ENCODE results near the gene CCL7.

CCL7 gene

DNA sequence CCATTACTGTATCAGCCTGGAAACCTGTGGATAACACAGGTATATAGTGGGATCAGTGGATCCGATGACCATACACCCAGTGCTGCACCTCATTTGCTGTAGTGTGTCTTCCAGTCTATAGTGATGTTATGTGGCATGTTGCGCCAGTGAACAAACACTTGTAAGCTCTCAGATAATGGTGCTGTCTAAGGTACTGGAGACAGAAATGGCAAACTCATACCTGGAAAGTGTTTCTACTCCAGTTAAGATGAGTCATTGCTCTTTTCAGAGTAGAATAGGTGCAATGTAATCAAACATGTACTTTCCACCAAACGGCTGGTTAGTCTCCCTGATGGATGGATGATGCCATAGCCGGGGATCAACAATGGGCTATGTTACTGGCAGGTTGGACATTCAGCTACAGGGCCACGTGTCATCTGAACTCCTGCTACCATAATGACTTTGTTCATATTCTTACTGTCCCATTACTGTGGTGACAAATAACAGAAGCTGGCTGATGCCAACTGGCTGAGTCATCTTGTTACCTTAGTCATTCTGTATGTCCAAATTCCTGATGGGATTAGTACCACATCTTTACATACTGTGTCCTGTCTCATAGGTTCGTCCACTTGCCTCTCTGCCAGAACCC is 21.8 kb downstream of the CCL7 start:
- no peak for DNase-seq

DNA sequence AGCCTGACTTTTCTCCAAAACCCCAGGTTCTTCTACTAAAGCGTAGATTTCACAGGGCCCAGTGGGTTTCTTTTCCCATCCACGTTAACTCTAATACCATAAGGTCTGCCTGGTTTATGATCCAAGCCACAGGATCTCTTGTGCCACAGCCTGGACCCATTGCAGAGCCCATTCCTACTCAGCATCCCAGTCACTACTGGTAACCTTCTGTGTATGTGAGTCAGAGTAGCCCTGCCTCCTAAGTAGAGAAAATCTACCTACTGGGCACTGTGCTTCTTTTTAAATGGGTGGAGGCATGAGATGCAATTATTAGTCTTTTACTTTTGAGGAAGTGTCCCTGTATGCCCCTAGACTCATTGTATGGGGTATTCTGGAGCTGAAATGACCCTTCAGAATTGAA is 29.0 kb downstream of the CCL7 start:
- DNase-seq = no peak

DNA sequence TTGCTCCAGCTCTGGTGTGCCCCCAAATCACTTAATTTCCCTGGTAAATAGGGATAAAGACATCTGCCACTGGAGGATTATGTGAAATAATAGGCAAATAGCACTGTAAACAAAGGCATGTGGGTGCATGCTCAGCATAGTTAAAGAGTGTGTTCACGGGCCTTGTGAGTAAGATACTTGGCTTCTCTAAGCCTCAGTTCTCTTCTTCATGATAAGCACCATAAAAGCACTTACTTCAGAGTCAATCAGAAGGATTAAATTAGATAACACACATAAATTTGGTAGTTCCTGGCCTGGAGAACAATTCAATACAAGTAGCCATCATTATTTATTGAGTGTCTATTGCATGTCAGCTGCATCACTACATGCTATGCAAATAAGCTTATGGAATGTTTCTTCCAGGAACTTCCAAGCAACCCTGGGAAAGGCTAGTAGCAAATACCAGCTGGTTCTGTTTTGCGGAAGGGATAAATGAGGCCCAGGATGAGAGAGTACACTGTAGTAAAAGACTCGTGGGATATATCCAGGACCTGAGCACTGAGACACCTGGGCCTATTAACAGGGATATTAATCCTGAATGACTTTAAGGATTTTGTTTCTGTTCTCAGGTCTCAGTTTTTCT is 30.0 kb downstream of the CCL7 start:
- DNase-seq = no peak

DNA sequence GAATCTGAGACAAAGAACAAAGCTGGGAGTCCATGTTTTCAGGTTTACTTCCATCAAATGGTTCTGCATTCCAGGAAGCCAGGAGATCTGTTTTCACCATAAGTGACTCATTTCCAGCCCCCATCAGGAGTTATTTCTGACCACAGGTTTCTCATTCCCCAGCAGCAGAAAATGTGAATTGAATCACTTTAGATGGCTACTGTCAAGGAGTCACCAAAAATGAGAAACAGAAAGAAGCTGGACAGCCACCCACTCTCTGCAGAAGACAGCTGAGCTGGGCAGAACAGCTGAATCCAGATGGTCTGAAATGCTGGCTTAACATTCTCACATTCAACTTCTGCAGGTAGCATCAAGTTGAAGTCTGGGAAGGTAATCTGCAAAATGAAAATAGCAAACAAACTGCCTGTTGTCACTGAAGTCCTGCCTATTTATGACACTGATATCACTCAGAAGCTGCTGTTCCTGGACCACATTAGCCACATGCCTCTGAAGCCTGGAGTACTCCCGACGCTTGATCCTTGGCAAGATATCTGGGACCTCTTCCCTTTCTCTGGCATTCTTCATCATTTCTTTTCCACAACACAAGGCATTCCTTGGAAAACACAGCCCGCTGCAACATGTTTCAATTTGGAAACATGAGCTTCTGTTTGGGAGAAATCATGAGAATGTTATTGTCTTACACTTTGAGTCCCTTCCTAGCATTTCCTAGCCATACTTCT is 30.8 kb downstream of the CCL7 start:
- no peak for DNase-seq

DNA sequence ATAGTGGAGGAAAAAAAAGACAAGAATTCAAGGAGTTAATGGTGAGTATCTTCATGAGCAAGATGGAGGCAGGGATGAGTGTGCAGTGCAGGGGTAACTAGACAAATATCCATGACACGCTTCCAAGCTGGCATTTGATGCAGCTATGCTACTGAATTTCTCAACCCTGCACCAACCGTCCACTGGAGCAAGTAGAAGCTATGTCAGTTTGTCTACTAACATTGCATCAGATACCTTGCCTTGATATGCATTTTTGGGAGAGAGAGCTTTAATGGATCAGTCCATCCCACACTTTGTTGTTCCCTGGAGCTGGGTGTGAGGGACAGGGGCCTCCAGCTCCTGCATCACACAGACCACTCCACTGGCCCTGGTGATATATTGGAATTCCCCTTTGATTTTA is 32.0 kb downstream of the CCL7 start:
- DNase-seq = no peak

DNA sequence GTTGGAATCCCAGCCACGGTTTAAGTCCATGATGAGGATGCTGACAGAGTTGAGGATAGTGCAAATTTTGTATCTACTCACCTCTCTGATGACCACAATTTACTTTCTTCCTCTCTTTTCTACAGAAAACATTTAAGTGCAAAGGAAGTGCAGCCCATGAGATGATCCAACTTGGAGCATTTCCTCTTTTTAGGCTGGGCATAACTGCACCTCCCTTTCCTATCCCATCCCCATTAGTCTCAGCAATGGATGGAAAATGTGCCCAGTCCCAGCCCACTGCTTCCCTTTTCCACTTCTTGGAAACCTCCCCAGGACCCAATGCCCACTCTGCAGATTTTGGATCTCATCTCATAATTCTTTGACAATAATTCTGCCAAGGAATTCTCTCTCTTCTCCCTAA is 32.6 kb downstream of the CCL7 start:
- DNase-seq = no peak

DNA sequence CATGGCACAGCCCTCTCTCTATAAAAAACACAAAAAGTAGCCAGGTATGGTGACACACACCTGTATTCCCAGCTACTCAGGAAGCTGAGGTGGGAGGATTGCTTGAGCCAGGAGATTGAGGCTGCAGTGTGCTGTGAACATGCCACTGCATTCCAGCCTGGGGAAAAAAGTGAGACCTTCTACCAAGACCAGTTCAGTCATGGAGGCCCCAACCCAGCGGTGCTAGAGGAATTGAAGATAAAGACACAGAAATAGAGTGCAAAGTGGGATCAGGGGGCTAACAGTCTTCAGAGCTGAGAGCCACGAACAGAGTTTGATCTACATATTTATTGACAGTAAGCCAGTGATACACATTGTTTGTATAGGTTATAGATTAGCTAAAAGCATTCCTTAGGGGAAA is 33.6 kb downstream of the CCL7 start:
- DNase-seq = no peak

DNA sequence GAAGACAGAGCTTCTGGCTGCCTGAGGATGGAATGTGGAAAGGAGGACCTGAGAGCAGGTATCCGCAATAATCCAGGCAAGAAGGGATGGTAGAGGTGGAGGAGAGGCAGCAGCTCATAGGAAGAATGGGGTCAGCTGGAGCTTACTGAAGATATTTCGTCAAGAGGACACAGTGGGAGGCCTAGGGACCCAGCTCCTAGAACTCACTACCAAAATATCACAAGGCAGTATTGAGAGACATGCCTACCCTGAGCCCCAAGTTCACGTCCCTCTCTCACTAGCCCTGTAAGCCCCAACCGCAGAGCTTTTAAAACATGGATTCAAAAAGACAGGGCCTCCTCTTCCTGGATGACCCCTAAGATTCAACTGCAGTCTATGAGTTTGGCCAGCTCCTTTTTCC is 35.0 kb downstream of the CCL7 start:
- no peak for DNase-seq

DNA sequence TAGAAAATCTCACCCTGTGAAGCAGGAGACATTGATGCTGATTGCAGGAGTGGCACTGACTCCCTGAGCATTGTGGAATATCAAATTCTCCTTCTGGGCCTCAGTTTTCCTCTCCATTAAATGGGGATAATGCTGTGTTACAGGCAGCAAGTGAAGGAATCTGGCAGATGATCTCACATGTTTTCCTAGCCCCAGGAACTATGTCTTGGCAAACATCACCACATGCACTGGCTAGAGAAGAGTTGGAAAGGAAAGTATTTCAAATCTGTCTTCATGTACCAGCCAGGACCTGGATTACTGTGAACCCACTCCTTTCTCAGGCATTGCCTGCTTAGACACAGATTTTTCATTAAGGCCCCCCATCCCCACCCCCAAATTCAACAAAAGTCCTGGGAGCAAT is 35.6 kb downstream of the CCL7 start:
- DNase-seq = no peak

DNA sequence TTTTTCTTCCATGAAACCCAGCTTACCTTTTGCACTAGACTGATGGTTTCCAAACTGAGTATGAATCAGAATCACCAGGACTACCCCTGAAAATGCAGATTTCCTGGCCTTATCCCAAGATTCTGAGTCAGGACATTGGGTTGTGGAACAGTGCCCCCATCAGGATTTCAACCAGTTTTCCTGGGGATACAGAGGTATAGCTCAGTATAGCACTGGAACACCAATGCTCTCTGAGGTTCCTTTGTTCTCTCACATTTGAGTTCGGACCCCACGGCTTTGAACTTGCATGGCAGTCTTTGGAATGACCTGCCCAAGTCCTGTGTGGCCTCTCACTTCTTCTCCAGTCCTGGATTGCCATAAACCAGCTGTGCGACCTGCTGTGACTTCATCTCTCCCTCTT is 36.4 kb downstream of the CCL7 start:
- no peak for DNase-seq

DNA sequence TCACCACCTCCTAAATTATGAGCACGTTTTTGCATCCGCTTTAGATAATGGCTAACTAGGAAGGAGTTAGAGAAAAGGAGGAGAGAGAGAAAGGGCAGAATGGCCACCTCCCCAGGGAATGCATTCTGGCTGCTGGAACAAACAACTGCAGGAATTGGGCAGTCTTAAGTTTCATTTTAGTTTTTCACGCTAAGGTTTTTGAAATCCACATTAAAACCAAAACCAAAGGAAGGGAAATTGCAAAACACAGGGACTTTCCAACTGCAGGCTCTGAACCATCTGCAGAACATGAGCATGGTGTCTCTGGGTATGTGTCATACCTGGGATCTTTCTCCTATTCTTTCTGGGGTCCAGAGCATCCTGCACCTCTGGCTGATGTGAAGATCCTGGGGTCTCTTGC is 37.1 kb downstream of the CCL7 start:
- no peak for DNase-seq

DNA sequence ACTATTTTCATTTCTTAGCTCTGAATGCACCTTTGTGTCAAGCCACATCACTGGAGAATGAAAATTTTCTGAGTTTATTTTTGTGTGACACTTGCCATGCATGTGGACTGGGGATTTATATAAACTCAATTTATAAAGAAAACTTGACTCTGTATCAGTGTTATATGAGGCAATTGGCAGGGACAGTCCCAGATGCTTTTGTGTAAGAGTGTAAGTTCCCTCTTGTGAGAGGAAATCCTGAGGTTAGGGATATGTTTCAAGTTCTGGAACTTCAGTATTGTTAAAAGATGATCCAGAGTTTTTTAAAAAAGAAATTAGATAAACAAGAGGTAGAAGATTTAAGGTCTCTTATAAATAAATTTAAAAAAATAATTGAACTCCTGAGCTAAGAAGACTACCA is 38.4 kb downstream of the CCL7 start:
- no peak for DNase-seq

DNA sequence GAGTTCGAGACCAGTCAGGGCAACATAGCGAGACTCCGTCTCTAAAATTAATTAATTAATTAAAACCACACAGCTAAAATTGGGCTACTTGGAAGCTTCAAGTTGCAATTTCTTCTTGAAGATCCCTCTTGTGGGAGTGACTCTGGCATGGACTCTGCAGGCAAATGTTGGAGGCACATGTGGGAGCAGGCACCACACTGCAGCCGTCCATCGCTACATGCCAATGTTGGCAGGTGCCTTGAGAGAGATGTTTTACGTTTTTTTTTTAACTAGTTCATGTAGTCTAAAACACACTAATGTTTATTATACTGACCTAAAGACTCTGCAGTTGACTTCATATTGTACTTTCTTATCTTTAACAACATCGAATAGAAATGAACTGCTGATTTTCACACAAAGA is 41.3 kb downstream of the CCL7 start:
- no peak for DNase-seq

DNA sequence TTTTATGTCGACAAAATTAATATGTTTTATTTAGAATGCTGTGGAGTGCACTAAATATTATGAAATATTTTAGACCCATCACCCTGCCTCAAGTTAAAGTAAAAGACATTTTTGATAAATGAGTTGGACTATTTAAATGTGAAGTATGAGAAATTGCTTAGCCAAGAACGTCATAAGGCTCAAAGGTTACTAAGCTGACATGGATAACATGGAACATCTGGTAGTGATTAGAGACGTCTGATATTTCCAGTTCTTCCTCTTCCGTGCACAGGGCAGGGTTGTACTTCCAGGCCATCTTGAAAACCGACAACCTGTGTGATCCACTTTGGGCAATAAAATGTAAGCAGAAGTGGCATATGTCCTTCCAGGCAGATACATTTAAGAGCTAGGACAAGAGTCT is 42.1 kb downstream of the CCL7 start:
- no peak for DNase-seq

DNA sequence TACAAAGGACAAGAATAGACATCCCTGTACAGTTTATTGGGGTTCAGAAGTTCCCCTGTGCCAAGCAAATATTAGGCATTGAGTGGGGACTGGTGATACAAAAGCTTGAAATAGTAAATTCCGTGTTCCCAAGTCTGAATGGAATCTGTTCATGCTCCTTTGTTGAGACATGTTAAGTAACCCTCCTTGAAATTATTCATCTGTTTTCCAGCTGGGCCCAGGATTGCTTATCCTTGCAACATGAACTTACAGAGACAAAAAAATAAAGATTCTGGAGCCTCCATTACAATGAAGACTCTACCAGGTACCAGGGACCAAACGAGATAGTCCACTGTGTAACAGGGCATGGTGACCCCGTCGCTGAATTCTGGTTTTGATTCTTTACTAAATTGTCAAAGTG is 43.1 kb downstream of the CCL7 start:
- no peak for DNase-seq

DNA sequence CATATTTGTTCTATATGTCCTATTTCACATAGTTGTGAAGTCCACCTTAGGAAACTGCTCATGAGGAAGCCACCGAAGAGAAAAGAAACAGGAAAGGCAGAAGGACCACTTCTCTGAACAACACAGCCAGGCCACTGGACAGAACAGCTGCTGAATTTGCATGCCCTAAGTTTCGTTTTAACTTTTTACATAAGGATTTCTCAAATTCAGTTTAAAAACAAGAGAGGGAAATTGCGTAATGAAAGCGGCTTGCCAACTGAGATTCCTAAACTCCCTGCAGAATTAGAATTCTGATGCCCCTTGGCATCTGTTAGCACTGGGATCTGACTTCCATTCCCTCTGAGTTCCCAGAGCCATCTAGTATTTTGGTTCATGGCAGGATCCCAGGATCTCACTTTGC is 44.3 kb downstream of the CCL7 start:
- no peak for DNase-seq

DNA sequence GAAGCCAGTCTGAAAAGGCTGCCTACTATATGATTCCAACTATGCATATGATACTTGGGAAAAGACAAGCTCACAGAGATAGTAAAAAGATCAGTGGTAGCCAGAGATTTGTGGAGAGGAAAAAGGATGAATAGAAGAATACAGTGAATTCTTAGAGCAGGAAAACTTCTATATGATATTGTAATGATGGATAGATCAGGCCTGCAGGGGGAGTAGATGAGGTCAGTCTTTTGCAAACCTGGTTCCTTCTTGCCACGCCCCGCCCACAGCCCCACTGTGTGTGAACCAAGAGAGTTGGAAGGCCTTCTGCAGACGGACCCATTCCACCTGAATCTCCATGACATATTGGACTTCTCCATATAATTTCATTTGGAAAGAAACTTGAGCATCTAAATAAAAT is 48.5 kb downstream of the CCL7 start:
- no peak for DNase-seq

DNA sequence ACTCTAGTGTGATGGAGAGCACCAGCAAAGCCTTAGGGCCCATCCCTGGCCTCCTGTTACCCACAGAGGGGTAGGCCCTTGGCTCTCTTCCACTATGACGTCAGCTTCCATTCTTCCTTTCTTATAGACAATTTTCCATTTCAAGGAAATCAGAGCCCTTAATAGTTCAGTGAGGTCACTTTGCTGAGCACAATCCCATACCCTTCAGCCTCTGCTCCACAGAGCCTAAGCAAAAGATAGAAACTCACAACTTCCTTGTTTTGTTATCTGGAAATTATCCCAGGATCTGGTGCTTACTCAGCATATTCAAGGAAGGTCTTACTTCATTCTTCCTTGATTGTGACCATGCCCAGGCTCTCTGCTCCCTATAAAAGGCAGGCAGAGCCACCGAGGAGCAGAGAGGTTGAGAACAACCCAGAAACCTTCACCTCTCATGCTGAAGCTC is 49.0 kb downstream of the CCL7 start, which contains the start of gene CCL8:
CCL8 (plus strand) TSS at position 397 of the 445 bp plus-strand sequence. CDS start 67 bp downstream, outside the sequence.
- no peak for DNase-seq

All from NCI-H2081 (cell line).